ENCODE results near the gene RNF224. TPM values are rescaled to one million over a fixed set of nuclear protein-coding genes. Genes with fewer than 3 reads are reported as not detected.

RNF224 gene
- total and polyA plus RNA-seq, 7 experiments from 2014 or later = 0.12 TPM; not detected in 6

- Mint-ChIP-seq H3K36me3 (peaks cover 0 to 4% (median 0%) of the 10 kb centered on the region in 5 donors), H3K9me3 (no peaks in the 10 kb centered on the region), H3K27me3 (no peaks in the 10 kb centered on the region), H3K4me3 (no peak overlapping the region), H3K4me1 (peaks cover 0 to 11% (median 4%) of the 10 kb centered on the region in 7 donors), H3K27ac (no peak overlapping the region)
- ChIA-PET POLR2A (interaction anchor here (0.6 to 1.6 kb wide), 3 partner anchors 9 to 199 kb away, joined by 3 to 5 read pairs (median 4); partner anchors contain the start of genes CLIC3 and TMEM203), CTCF (no interaction called here)
- Histone ChIP-seq H3K36me3 (ENCODE audit: control insufficient read depth in 2 of 3, insufficient read depth in 3 of 3, low read length in 3 of 3) (peaks cover 0 to 9% (median 0%) of the 10 kb centered on the region in 3 experiments), H3K9me3 (ENCODE audit: control insufficient read depth in 2 of 3, low read length in 3 of 3) (no peaks in the 10 kb centered on the region), H3K4me1 (ENCODE audit: control insufficient read depth in 2 of 2, insufficient read depth in 2 of 2, low read length in 2 of 2) (no peaks in the 10 kb centered on the region), H3K4me3 (ENCODE audit: low read length) (no peak overlapping the region), H3K27ac (ENCODE audit: low read depth, low read length) (no peak overlapping the region), H3K27me3 (ENCODE audit: control insufficient read depth in 2 of 2, insufficient read depth in 2 of 2, low read length in 2 of 2) (no peaks in the 10 kb centered on the region)
- DNase-seq (no peak), ATAC-seq (no peak)
- intact Hi-C loops (cut with micrococcal nuclease) = no loop called here
Measured at GRCh38 chr9:137195525-137196220, 31.6 kb upstream of the RNF224 start.

- no peak for DNase-seq
- Mint-ChIP-seq H3K27me3 (no peaks in the 10 kb centered on the region), H3K4me1 (peaks cover 9 to 21% (median 11%) of the 10 kb centered on the region in 7 donors), H3K27ac (no peak overlapping the region), H3K36me3 (no peaks in the 10 kb centered on the region), H3K9me3 (no peaks in the 10 kb centered on the region), H3K4me3 (peak overlapping the region in 5 of 10 donors; percentile 12 to 81 (median 42))
- Histone ChIP-seq H3K27ac (ENCODE audit: low read depth, low read length) (no peak overlapping the region), H3K4me1 (ENCODE audit: control insufficient read depth in 2 of 2, insufficient read depth in 2 of 2, low read length in 2 of 2) (peaks cover 6 to 8% of the 10 kb centered on the region in 2 donors), H3K9me3 (ENCODE audit: control insufficient read depth in 2 of 3, low read length in 3 of 3) (no peaks in the 10 kb centered on the region), H3K27me3 (ENCODE audit: control insufficient read depth in 2 of 2, insufficient read depth in 2 of 2, low read length in 2 of 2) (no peaks in the 10 kb centered on the region), H3K4me3 (ENCODE audit: low read length) (no peak overlapping the region), H3K36me3 (ENCODE audit: control insufficient read depth in 2 of 3, insufficient read depth in 3 of 3, low read length in 3 of 3) (no peaks in the 10 kb centered on the region)
- intact Hi-C loops (cut with micrococcal nuclease) = no loop called here
- CTCF ChIA-PET = no interaction called here
- ATAC-seq = no peak
- POLR2A ChIA-PET = interaction anchor here (0.6 to 3.4 kb wide), 7 partner anchors 9 to 386 kb away, joined by 3 to 16 read pairs (median 4); partner anchors contain the start of genes CYSRT1, MAN1B1 and SSNA1
Measured at GRCh38 chr9:137198051-137198901, 29.0 kb upstream of the RNF224 start.

- intact Hi-C loops (cut with micrococcal nuclease) = no loop called here
- Histone ChIP-seq H3K27ac (ENCODE audit: low read depth, low read length) (no peak overlapping the region), H3K4me3 (ENCODE audit: low read length) (no peak overlapping the region), H3K4me1 (ENCODE audit: control insufficient read depth in 2 of 2, insufficient read depth in 2 of 2, low read length in 2 of 2) (peaks cover 7 to 13% of the 10 kb centered on the region in 2 donors), H3K9me3 (ENCODE audit: control insufficient read depth in 2 of 3, low read length in 3 of 3) (no peaks in the 10 kb centered on the region), H3K27me3 (ENCODE audit: control insufficient read depth in 2 of 2, insufficient read depth in 2 of 2, low read length in 2 of 2) (no peaks in the 10 kb centered on the region), H3K36me3 (ENCODE audit: control insufficient read depth in 2 of 3, insufficient read depth in 3 of 3, low read length in 3 of 3) (no peaks in the 10 kb centered on the region)
- Mint-ChIP-seq H3K4me3 (peak overlapping the region in 3 of 10 donors; percentile 25 to 81 (median 56)), H3K9me3 (no peaks in the 10 kb centered on the region), H3K27ac (no peak overlapping the region), H3K36me3 (no peaks in the 10 kb centered on the region), H3K4me1 (peaks cover 10 to 24% (median 14%) of the 10 kb centered on the region in 7 donors), H3K27me3 (no peaks in the 10 kb centered on the region)
- CTCF ChIA-PET = no interaction called here
- POLR2A ChIA-PET = interaction anchor here (0.6 to 3.4 kb wide), 6 partner anchors 10 to 375 kb away, joined by 3 to 16 read pairs (median 4); partner anchors contain the start of genes CYSRT1, MAN1B1, SSNA1 and TUBB4B
- ATAC-seq = no peak
- no peak for DNase-seq
Measured at GRCh38 chr9:137198902-137199283, 28.4 kb upstream of the RNF224 start.

- Mint-ChIP-seq H3K27ac (peak overlapping the region in 1 of 9 donors; percentile 49), H3K27me3 (no peaks in the 10 kb centered on the region), H3K4me3 (peak overlapping the region in 9 of 10 donors; percentile 36 to 82 (median 77)), H3K4me1 (peaks cover 16 to 31% (median 21%) of the 10 kb centered on the region in 7 donors), H3K36me3 (no peaks in the 10 kb centered on the region), H3K9me3 (no peaks in the 10 kb centered on the region)
- Histone ChIP-seq H3K36me3 (ENCODE audit: control insufficient read depth in 2 of 3, insufficient read depth in 3 of 3, low read length in 3 of 3) (no peaks in the 10 kb centered on the region), H3K4me1 (ENCODE audit: control insufficient read depth in 2 of 2, insufficient read depth in 2 of 2, low read length in 2 of 2) (peaks cover 14 to 20% of the 10 kb centered on the region in 2 donors), H3K4me3 (ENCODE audit: low read length) (no peak overlapping the region), H3K27ac (ENCODE audit: low read depth, low read length) (no peak overlapping the region), H3K27me3 (ENCODE audit: control insufficient read depth in 2 of 2, insufficient read depth in 2 of 2, low read length in 2 of 2) (no peaks in the 10 kb centered on the region), H3K9me3 (ENCODE audit: control insufficient read depth in 2 of 3, low read length in 3 of 3) (no peaks in the 10 kb centered on the region)
- ChIA-PET CTCF (no interaction called here), POLR2A (interaction anchor here (0.8 to 3.4 kb wide), 5 partner anchors 10 to 113 kb away, joined by 3 to 16 read pairs (median 4); partner anchors contain the start of genes CYSRT1, MAN1B1, SSNA1 and TUBB4B)
- intact Hi-C loops (cut with micrococcal nuclease) = loop anchor here (1.0 to 10.0 kb wide), 12 partner anchors 11 to 409 kb away; partner anchors contain the start of genes ANAPC2 (in 2 of the 2), MAN1B1 (in 2 of the 2), SSNA1 (in 2 of the 2) and TUBB4B (in 2 of the 2)
- ATAC-seq = no peak
- DNase-seq = no peak
Measured at GRCh38 chr9:137199411-137200121, 27.7 kb upstream of the RNF224 start.

- H3K27ac Mint-ChIP-seq = peak within 1 kb of the TSS; percentile 12 to 91 (median 78)
- ChIA-PET CTCF (interaction anchor here (1.1 to 1.3 kb wide), 2 partner anchors 21 to 71 kb away, joined by 3 read pairs; partner anchors contain the start of gene RNF208), POLR2A (interaction anchor here (0.6 to 9.0 kb wide), 13 partner anchors 10 to 399 kb away, joined by 3 to 136 read pairs (median 4); partner anchors contain the start of genes ANAPC2, MAN1B1, RABL6 and SSNA1)
- Histone ChIP-seq H3K9me3 (ENCODE audit: control insufficient read depth in 2 of 3, low read length in 3 of 3) (no peaks in the 10 kb centered on the region), H3K27me3 (ENCODE audit: control insufficient read depth in 2 of 2, insufficient read depth in 2 of 2, low read length in 2 of 2) (no peaks in the 10 kb centered on the region), H3K4me3 (ENCODE audit: low read length) (peak within 1 kb of the TSS; percentile 75), H3K36me3 (ENCODE audit: control insufficient read depth in 2 of 3, insufficient read depth in 3 of 3, low read length in 3 of 3) (peaks cover 0 to under 1% (median 0%) of the 10 kb centered on the region in 3 experiments), H3K4me1 (ENCODE audit: control insufficient read depth in 2 of 2, insufficient read depth in 2 of 2, low read length in 2 of 2) (peaks cover 20 to 23% of the 10 kb centered on the region in 2 donors), H3K27ac (ENCODE audit: low read depth, low read length) (peak within 1 kb of the TSS; percentile 78)
- DNase-seq (peak; percentile 89 to 98 (median 97)), ATAC-seq (peak; percentile 98)
- H3K27me3 Mint-ChIP-seq = no peaks in the 10 kb centered on the region
- no peaks in the 10 kb centered on the region for H3K36me3 Mint-ChIP-seq
- H3K4me1 Mint-ChIP-seq = peaks cover 16 to 34% (median 23%) of the 10 kb centered on the region in 7 donors
- intact Hi-C loops (cut with micrococcal nuclease) = loop anchor here (1.0 to 10.0 kb wide), 12 partner anchors 12 to 410 kb away; partner anchors contain the start of genes ANAPC2 (in 2 of the 2), MAN1B1 (in 2 of the 2), SSNA1 (in 2 of the 2) and TUBB4B (in 2 of the 2)
- peak within 1 kb of the TSS; percentile 77 to 89 (median 84) for H3K4me3 Mint-ChIP-seq
- H3K9me3 Mint-ChIP-seq = peaks cover 0 to 3% (median 0%) of the 10 kb centered on the region in 11 donors
Measured at GRCh38 chr9:137200311-137201204, 26.7 kb upstream of the RNF224 start, which contains the start of gene TPRN. Gene TPRN, minus strand, starts transcription at chr9:137200741. Its CDS starts 30 bp downstream, at chr9:137200711.
